H1 (cell line): ENCODE data around the gene MRPL54. TPM values are rescaled to one million over a fixed set of nuclear protein-coding genes. Genes with fewer than 3 reads are reported as not detected.

Source experiments
- CTCF ChIA-PET: fragments of 300-600 bp; sonication (Branson Sonifier 250); formaldehyde crosslinking; loops from one replicate; lab custom pipeline; 2021; ENCODE audit not compliant: partially characterized antibody; lab: Charles Lee
- POLR2A ChIA-PET: fragments of 300-600 bp; sonication (Branson Sonifier 250); formaldehyde crosslinking; loops from one replicate; lab custom pipeline; 2021; ENCODE audit warnings: inconsistent platforms; ENCODE audit not compliant: partially characterized antibody; lab: Charles Lee
- DNase-seq, 2 experiments: peaks; one replicate each; pipeline versions ENCODE4 v3.0.0 to v3.0.0-alpha.2; 2010 to 2022; ENCODE audit warnings: low spot score in 2 of 2, low read depth in 1 of 2, mixed read lengths in 1 of 2
- FAIRE-seq: peaks from 2 replicates; lab custom pipeline; 2011; peaks lifted over from hg19 to GRCh38; lab: Jason Lieb, UNC
- H2AFZ ChIP-seq: 2 replicates; pipeline ENCODE4 v1.8.1; 2012; ENCODE audit warnings: low read length, inconsistent platforms
- H2AK5ac ChIP-seq: 2 replicates; pipeline ENCODE4 v1.6.1; 2013; ENCODE audit warnings: low read depth, low read length
- H2BK120ac ChIP-seq: replicated peaks from 2 replicates; pipeline ENCODE3; 2013; ENCODE audit warnings: low read depth, low read length, inconsistent platforms
- H2BK12ac ChIP-seq: 2 replicates; pipeline ENCODE4 v1.6.1; 2013; ENCODE audit warnings: low read depth, low read length
- H2BK15ac ChIP-seq: 2 replicates; pipeline ENCODE4 v1.6.1; 2013; ENCODE audit warnings: low read length
- H2BK20ac ChIP-seq: 2 replicates; pipeline ENCODE4 v1.6.1; 2013; ENCODE audit warnings: low read length
- H2BK5ac ChIP-seq: 2 replicates; pipeline ENCODE4 v1.6.1; 2013; ENCODE audit warnings: low read depth, low read length
- H3K14ac ChIP-seq: 2 replicates; pipeline ENCODE4 v1.6.1; 2013; ENCODE audit warnings: inconsistent platforms; ENCODE audit not compliant: insufficient read length
- H3K18ac ChIP-seq: 2 replicates; pipeline ENCODE4 v1.6.1; 2013; ENCODE audit warnings: low read length; ENCODE audit errors: extremely low read depth
- H3K23ac ChIP-seq: 2 replicates; pipeline ENCODE4 v1.6.1; 2013; ENCODE audit warnings: inconsistent platforms; ENCODE audit not compliant: insufficient read length
- H3K23me2 ChIP-seq: 2 replicates; pipeline ENCODE4 v1.6.1; 2013; ENCODE audit warnings: low read depth, low read length
- H3K27ac ChIP-seq: 2 replicates; pipeline ENCODE4 v1.6.1; 2011; ENCODE audit warnings: low read depth, low read length, inconsistent platforms
- H3K27me3 ChIP-seq, 4 experiments: replicated peaks in 1 of 4; 1 replicate in 1 of 4; 2 replicates in 3 of 4; pipeline versions ENCODE4 v1.6.1 to v1.8.1; 2011 to 2013; ENCODE audit warnings: low read length in 3 of 4, mild to moderate bottlenecking in 3 of 4, inconsistent platforms in 2 of 4, mixed read lengths in 2 of 4, moderate library complexity in 1 of 4; ENCODE audit not compliant: control insufficient read depth in 3 of 4, insufficient read depth in 3 of 4; ENCODE audit errors: extremely low read depth in 1 of 4
- H3K36me3 ChIP-seq, 4 experiments: 2 replicates each; pipeline versions ENCODE4 v1.6.1 to v1.8.1; 2011 to 2013; ENCODE audit warnings: mild to moderate bottlenecking in 4 of 4, low read length in 3 of 4, moderate library complexity in 2 of 4, control low read depth in 1 of 4, inconsistent platforms in 1 of 4; ENCODE audit not compliant: insufficient read depth in 4 of 4, control insufficient read depth in 2 of 4
- H3K4ac ChIP-seq: replicated peaks from 2 replicates; pipeline ENCODE3; 2013; ENCODE audit warnings: low read length, low read depth, mixed read lengths, inconsistent platforms; ENCODE audit not compliant: insufficient read length
- H3K4me1 ChIP-seq, 4 experiments: replicated peaks in 1 of 4; 1 replicate in 1 of 4; 2 replicates in 3 of 4; pipeline versions ENCODE4 v1.6.1 to v1.8.1; 2011 to 2013; ENCODE audit warnings: low read length in 3 of 4, inconsistent platforms in 2 of 4, mixed read lengths in 1 of 4; ENCODE audit not compliant: insufficient read depth in 4 of 4, control insufficient read depth in 3 of 4
- H3K4me2 ChIP-seq, 2 experiments: 2 replicates each; pipeline versions ENCODE4 v1.6.1 to v1.8.1; 2011 to 2013; ENCODE audit warnings: low read depth in 2 of 2, low read length in 2 of 2, control low read depth in 1 of 2, inconsistent platforms in 1 of 2, mild to moderate bottlenecking in 1 of 2; ENCODE audit not compliant: insufficient read depth in 1 of 2
- H3K4me3 ChIP-seq, 4 experiments: fragments of 200-600, 300-600 bp in 1 of 4; sonication (generic), shearing (Covaris generic), sonication (Bioruptor Twin) in 1 of 4; 2 replicates each; pipeline versions ENCODE4 v1.5.1 to v1.8.1; 2011 to 2016; ENCODE audit warnings: low read length in 4 of 4, low read depth in 3 of 4, control low read depth in 2 of 4, inconsistent platforms in 2 of 4, mild to moderate bottlenecking in 2 of 4, mixed read lengths in 1 of 4, moderate library complexity in 1 of 4; ENCODE audit not compliant: insufficient read depth in 2 of 4; ENCODE audit errors: extremely low read depth in 1 of 4
- H3K56ac ChIP-seq: replicated peaks from 2 replicates; pipeline ENCODE3; 2013; ENCODE audit warnings: low read depth, mild to moderate bottlenecking, mixed read lengths, low read length, inconsistent platforms; ENCODE audit not compliant: insufficient read length
- H3K79me1 ChIP-seq: 2 replicates; pipeline ENCODE4 v1.6.1; 2013; ENCODE audit warnings: low read depth, low read length, control low read depth
- H3K79me2 ChIP-seq, 2 experiments: 2 replicates each; pipeline versions ENCODE4 v1.6.1 to v1.8.1; 2012 to 2013; ENCODE audit warnings: low read length in 2 of 2, mild to moderate bottlenecking in 2 of 2, inconsistent platforms in 1 of 2; ENCODE audit not compliant: insufficient read depth in 2 of 2, control insufficient read depth in 1 of 2
- H3K9ac ChIP-seq, 4 experiments: replicated peaks in 1 of 4; 1 replicate in 1 of 4; 2 replicates in 3 of 4; pipeline versions ENCODE4 v1.6.1 to v1.8.1; 2011 to 2013; ENCODE audit warnings: low read depth in 3 of 4, low read length in 3 of 4, control low read depth in 2 of 4, mild to moderate bottlenecking in 2 of 4, moderate library complexity in 2 of 4, inconsistent platforms in 1 of 4; ENCODE audit errors: extremely low read depth in 1 of 4
- H3K9me3 ChIP-seq, 2 experiments: 2 replicates each; pipeline versions ENCODE4 v1.6.1 to v1.8.1; 2012 to 2013; ENCODE audit warnings: mild to moderate bottlenecking in 2 of 2, moderate library complexity in 2 of 2, control low read depth in 1 of 2, inconsistent platforms in 1 of 2, low read depth in 1 of 2, low read length in 1 of 2, mixed read lengths in 1 of 2; ENCODE audit not compliant: insufficient read depth in 2 of 2
- H4K20me1 ChIP-seq, 2 experiments: replicated peaks in 1 of 2; 2 replicates each; pipeline versions ENCODE3 to v1.8.1; 2011 to 2013; ENCODE audit warnings: inconsistent platforms in 2 of 2, low read length in 2 of 2, mild to moderate bottlenecking in 1 of 2; ENCODE audit not compliant: insufficient read depth in 2 of 2, control insufficient read depth in 1 of 2
- H4K5ac ChIP-seq: 2 replicates; pipeline ENCODE4 v1.6.1; 2013; ENCODE audit warnings: low read length, low read depth, mixed read lengths, inconsistent platforms; ENCODE audit not compliant: insufficient read length
- H4K8ac ChIP-seq: 2 replicates; pipeline ENCODE4 v1.8.0; 2013; ENCODE audit warnings: mild to moderate bottlenecking, moderate library complexity, low read length, inconsistent platforms; ENCODE audit not compliant: insufficient read depth; ENCODE audit errors: extremely low read depth
- H4K91ac ChIP-seq: replicated peaks from 2 replicates; pipeline ENCODE3; 2013; ENCODE audit warnings: low read length, mixed read lengths, inconsistent platforms; ENCODE audit not compliant: insufficient read length
- ASH2L ChIP-seq: fragments of 200-600, 300-600 bp; sonication (generic); IDR thresholded peaks from one replicate; pipeline ENCODE4 v1.7.1; 2017; ENCODE audit warnings: low read length
- RAD21 ChIP-seq, 2 experiments: IDR thresholded peaks in 1 of 2; conservative IDR thresholded peaks in 1 of 2; 2 replicates each; pipeline ENCODE4 v1.6.1; 2011; ENCODE audit warnings: low read depth in 2 of 2, low read length in 2 of 2, improper control_type of control experiment in 1 of 2, inconsistent platforms in 1 of 2, mild to moderate bottlenecking in 1 of 2, moderate library complexity in 1 of 2
- WGBS, 2 experiments: shearing (Covaris generic) in 1 of 2; methylation state at CpG; one replicate each; pipeline versions ENCODE4 v1.1.6 to v1.1.7; 2013 to 2015; ENCODE audit warnings: low lambda C conversion rate in 2 of 2, mixed read lengths in 2 of 2, inconsistent platforms in 1 of 2, low coverage in 1 of 2, missing lambda C conversion rate in 1 of 2; ENCODE audit not compliant: insufficient replicate concordance in 2 of 2, insufficient coverage in 1 of 2, insufficient read length in 1 of 2; ENCODE audit errors: extremely low coverage in 1 of 2, missing lambda C conversion rate in 1 of 2; 5-methylcytosine and 5-hydroxymethylcytosine counted together
- polyA plus RNA-seq, 7 experiments: library from polyadenylated mRNA; depleted of rRNA in 3 of 7; stranded (reverse) in 5 of 7; unstranded in 2 of 7; fragments of >200 nt in 5 of 7; fragments of 200-250 nt in 2 of 7; gene quantifications; 1 replicate in 5 of 7; 2 replicates in 1 of 7; 4 replicates in 1 of 7; pipeline versions ENCODE4 v1.2.1 to v1.2.3, GENCODE V29; 2011 to 2013; ENCODE audit warnings: missing spikeins in 2 of 7, mixed read lengths in 2 of 7
- total RNA-seq: library from RNA; stranded (reverse); fragmentation: NEBNext Ultra II Directional; extraction: Animal tissue kit (Norgen Biotek cat#: 25700); gene quantifications from 2 replicates; pipeline ENCODE4 v1.2.1, GENCODE V29; 2021

Gene MRPL54
- total and polyA plus RNA-seq, 2 of the 8 experiments (the other 6 are each of a cell fraction or from before 2014, with no cell fraction given) = 63.8 to 72.8 TPM

GRCh38 chr19:3732108-3732507, 30.4 kb upstream of the MRPL54 start:
- H2BK20ac ChIP-seq = no peak overlapping the region
- DNase-seq (no peak), FAIRE-seq (no peak)
- H3K4ac ChIP-seq = no peak overlapping the region
- no peak overlapping the region for H3K27ac ChIP-seq
- H4K5ac ChIP-seq = no peak overlapping the region
- H3K4me1 ChIP-seq = no peaks in the 10 kb centered on the region
- H2AFZ ChIP-seq = no peak overlapping the region
- H3K79me1 ChIP-seq = no peaks in the 10 kb centered on the region
- H2BK5ac ChIP-seq = no peak overlapping the region
- no peaks in the 10 kb centered on the region for H3K9me3 ChIP-seq
- no peak overlapping the region for H3K18ac ChIP-seq
- peaks cover 0 to 4% (median 2%) of the 10 kb centered on the region in 4 experiments; a peak in 5 of 8 replicates for H3K36me3 ChIP-seq
- H2BK15ac ChIP-seq = no peak overlapping the region
- H4K20me1 ChIP-seq = peaks cover 0 to 1% of the 10 kb centered on the region in 2 experiments
- H2BK12ac ChIP-seq = no peak overlapping the region
- 80% methylated on average over 1 of the region's 1 CpG; no CpG with 5 or more reads in 1 of the 2 experiments for WGBS, 2 experiments
- no peaks in the 10 kb centered on the region for H3K27me3 ChIP-seq
- no peak overlapping the region for H3K56ac ChIP-seq
- H3K4me2 ChIP-seq = no peak overlapping the region
- no peaks in the 10 kb centered on the region for H3K79me2 ChIP-seq
- ChIA-PET POLR2A (no interaction called here), CTCF (interaction anchor here (0.6 to 2.7 kb wide), 7 partner anchors 9 to 96 kb away, joined by 3 to 14 read pairs (median 3); no protein-coding TSS in a partner anchor)
- no peak overlapping the region for H2BK120ac ChIP-seq
- H3K23ac ChIP-seq = no peak overlapping the region
- H3K14ac ChIP-seq = no peak overlapping the region
- H3K23me2 ChIP-seq = no peaks in the 10 kb centered on the region
- H2AK5ac ChIP-seq = no peak overlapping the region
- no peak overlapping the region for H3K9ac ChIP-seq
- no peak overlapping the region for H3K4me3 ChIP-seq
- TF ChIP-seq RAD21 (IDR thresholded peaks at IDR 0.05 in 1 of 2, conservative IDR thresholded peaks at IDR 0.05 in 1 of 2; ENCODE audit: low read depth in 2 of 2, low read length in 2 of 2) (peak in 1 of 2 experiments; percentile 13; a peak in 1 of 4 replicates), ASH2L (no peak)
- H4K8ac ChIP-seq = no peak overlapping the region
- no peak overlapping the region for H4K91ac ChIP-seq
